ENCODE data around the gene ARMC3. TPM values are rescaled to one million over a fixed set of nuclear protein-coding genes. Genes with fewer than 3 reads are reported as not detected.
"Not testable (repeated sequence)": the region's sequence is repeated elsewhere in the genome, so short reads cannot be mapped to it uniquely, and the experiment has no call there.

ARMC3 gene
- total RNA-seq, 1 experiment from 2014 or later = 0.61 TPM

- POLR2A ChIA-PET = no interaction called here
- Mint-ChIP-seq H3K27me3 (ENCODE audit: insufficient read depth, unreplicated experiment) (no peaks in the 10 kb centered on the region), H3K36me3 (ENCODE audit: insufficient read depth, unreplicated experiment) (no peaks in the 10 kb centered on the region), H3K9me3 (ENCODE audit: unreplicated experiment) (no peaks in the 10 kb centered on the region), H3K4me3 (ENCODE audit: unreplicated experiment) (no peak overlapping the region), H3K27ac (ENCODE audit: unreplicated experiment) (no peak overlapping the region), H3K4me1 (ENCODE audit: low read depth, unreplicated experiment) (no peaks in the 10 kb centered on the region)
- no peaks in the 10 kb centered on the region for H3K4me1 ChIP-seq
- H3K9me3 ChIP-seq = peaks cover 4% of the 10 kb centered on the region
- BruUV-seq (replicated peaks) = no TSS peak
- CTCF ChIA-PET = no interaction called here
- no peak for DNase-seq
- no peak for TF ChIP-seq CTCF (IDR thresholded peaks at IDR 0.05; ENCODE audit: insufficient read depth in 1 of 2, low read depth in 1 of 2, low read length in 1 of 2, severe bottlenecking in 1 of 2, unreplicated experiment in 1 of 2)
- H3K36me3 ChIP-seq (ENCODE audit: control insufficient read depth, insufficient read depth, low read length) = no peaks in the 10 kb centered on the region
- H3K27me3 ChIP-seq (replicated peaks; ENCODE audit: control insufficient read depth, insufficient read depth, low read length) = no peaks in the 10 kb centered on the region
- H3K4me3 ChIP-seq (ENCODE audit: low read depth, low read length) = no peak overlapping the region
- intact Hi-C loops (cut with micrococcal nuclease; ENCODE audit: unreplicated experiment) = no loop called here
Observed at GRCh38 chr10:22915314-22915713, 12.5 kb upstream of the ARMC3 start.

- Mint-ChIP-seq H3K36me3 (ENCODE audit: insufficient read depth, unreplicated experiment) (no peaks in the 10 kb centered on the region), H3K9me3 (ENCODE audit: unreplicated experiment) (no peaks in the 10 kb centered on the region), H3K27ac (ENCODE audit: unreplicated experiment) (no peak overlapping the region), H3K4me1 (ENCODE audit: low read depth, unreplicated experiment) (no peaks in the 10 kb centered on the region), H3K4me3 (ENCODE audit: unreplicated experiment) (no peak overlapping the region), H3K27me3 (ENCODE audit: insufficient read depth, unreplicated experiment) (no peaks in the 10 kb centered on the region)
- peaks cover 5% of the 10 kb centered on the region; the same call in 1 of the 2 replicates for H3K9me3 ChIP-seq
- BruUV-seq (replicated peaks) = no TSS peak
- H3K27me3 ChIP-seq (replicated peaks; ENCODE audit: control insufficient read depth, insufficient read depth, low read length) = no peaks in the 10 kb centered on the region
- no peak for TF ChIP-seq CTCF (IDR thresholded peaks at IDR 0.05; ENCODE audit: insufficient read depth in 1 of 2, low read depth in 1 of 2, low read length in 1 of 2, severe bottlenecking in 1 of 2, unreplicated experiment in 1 of 2)
- DNase-seq = no peak
- H3K36me3 ChIP-seq (ENCODE audit: control insufficient read depth, insufficient read depth, low read length) = no peaks in the 10 kb centered on the region
- POLR2A ChIA-PET = no interaction called here
- no peak overlapping the region for H3K4me3 ChIP-seq (ENCODE audit: low read depth, low read length)
- CTCF ChIA-PET = no interaction called here
- no peaks in the 10 kb centered on the region for H3K4me1 ChIP-seq
- intact Hi-C loops (cut with micrococcal nuclease; ENCODE audit: unreplicated experiment) = no loop called here
Observed at GRCh38 chr10:22925088-22925487, 2.8 kb upstream of the ARMC3 start.

- CTCF ChIA-PET = no interaction called here
- BruUV-seq (replicated peaks) = no TSS peak
- no peaks in the 10 kb centered on the region for H3K36me3 ChIP-seq (ENCODE audit: control insufficient read depth, insufficient read depth, low read length)
- peak overlapping the region; percentile 36; the same call in 1 of the 2 replicates for H3K4me3 ChIP-seq (ENCODE audit: low read depth, low read length)
- intact Hi-C loops (cut with micrococcal nuclease; ENCODE audit: unreplicated experiment) = no loop called here
- no peak overlapping the region for H3K27ac Mint-ChIP-seq (ENCODE audit: unreplicated experiment)
- no peaks in the 10 kb centered on the region for H3K27me3 ChIP-seq (replicated peaks; ENCODE audit: control insufficient read depth, insufficient read depth, low read length)
- no peak for DNase-seq
- no peak for TF ChIP-seq CTCF (IDR thresholded peaks at IDR 0.05; ENCODE audit: insufficient read depth in 1 of 2, low read depth in 1 of 2, low read length in 1 of 2, severe bottlenecking in 1 of 2, unreplicated experiment in 1 of 2)
- no peak overlapping the region for H3K4me3 Mint-ChIP-seq (ENCODE audit: unreplicated experiment)
- POLR2A ChIA-PET = no interaction called here
- 0 out of 2 replicates have a peak, but pooled peaks cover 7% of the 10 kb centered on the region for H3K4me1 ChIP-seq
- H3K9me3 Mint-ChIP-seq (ENCODE audit: unreplicated experiment) = no peaks in the 10 kb centered on the region
- H3K4me1 Mint-ChIP-seq (ENCODE audit: low read depth, unreplicated experiment) = no peaks in the 10 kb centered on the region
- H3K9me3 ChIP-seq = peaks cover 2% of the 10 kb centered on the region; the same call in 1 of the 2 replicates
- no peaks in the 10 kb centered on the region for H3K36me3 Mint-ChIP-seq (ENCODE audit: insufficient read depth, unreplicated experiment)
- no peaks in the 10 kb centered on the region for H3K27me3 Mint-ChIP-seq (ENCODE audit: insufficient read depth, unreplicated experiment)
Observed at GRCh38 chr10:22927166-22927565, 687 bp upstream of the ARMC3 start.

GRCh38 chr10:22929053-22929452 lies 1.2 kb downstream of the ARMC3 start:
- H3K27me3 Mint-ChIP-seq (ENCODE audit: insufficient read depth, unreplicated experiment); POLR2A ChIA-PET; H3K27ac Mint-ChIP-seq (ENCODE audit: unreplicated experiment); DNase-seq; intact Hi-C loops (cut with micrococcal nuclease; ENCODE audit: unreplicated experiment); BruUV-seq (replicated peaks); H3K9me3 Mint-ChIP-seq (ENCODE audit: unreplicated experiment); H3K4me3 Mint-ChIP-seq (ENCODE audit: unreplicated experiment); H3K4me1 Mint-ChIP-seq (ENCODE audit: low read depth, unreplicated experiment); H3K27me3 ChIP-seq (replicated peaks; ENCODE audit: control insufficient read depth, insufficient read depth, low read length); CTCF ChIA-PET; H3K36me3 ChIP-seq (ENCODE audit: control insufficient read depth, insufficient read depth, low read length); H3K4me1 ChIP-seq; H3K4me3 ChIP-seq (ENCODE audit: low read depth, low read length); H3K36me3 Mint-ChIP-seq (ENCODE audit: insufficient read depth, unreplicated experiment); H3K9me3 ChIP-seq: not testable (repeated sequence)
